Activated naive CD8-positive, alpha-beta T cell treated with anti-CD3 and anti-CD28 coated beads, Interleukin-2, amount 10 ng/mL, durations not matched to agents 7 days and 5 days (primary cell): ENCODE data around the gene AZU1. TPM values are rescaled to one million over a fixed set of nuclear protein-coding genes. Genes with fewer than 3 reads are reported as not detected.

Source experiments
- ATAC-seq: fragments of 150-1000 bp; cut with Tn5 transposase; one replicate; pipeline ENCODE4 v1.10.0; 2021; ENCODE audit warnings: low read depth, moderate library complexity
- POLR2A ChIA-PET: fragments of 350-600 bp; sonication (Branson Sonifier 250); formaldehyde crosslinking; loops from one replicate; lab custom pipeline; 2021; ENCODE audit warnings: antibody characterized with exemption; lab: Charles Lee
- DNase-seq: peaks from one replicate; pipeline ENCODE4 v3.0.0; 2021
- H3K27ac Mint-ChIP-seq: one replicate; pipeline ENCODE4 v1.8.0; 2022; ENCODE audit warnings: mild to moderate bottlenecking, mixed read lengths
- H3K27me3 Mint-ChIP-seq: one replicate; pipeline ENCODE4 v1.8.0; 2022; ENCODE audit warnings: mild to moderate bottlenecking, moderate library complexity, mixed read lengths
- H3K36me3 Mint-ChIP-seq: one replicate; pipeline ENCODE4 v1.8.0; 2021; ENCODE audit warnings: mild to moderate bottlenecking, mixed read lengths
- H3K4me1 Mint-ChIP-seq: one replicate; pipeline ENCODE4 v1.8.0; 2021; ENCODE audit warnings: mixed read lengths
- H3K4me3 Mint-ChIP-seq: one replicate; pipeline ENCODE4 v1.8.0; 2022; ENCODE audit warnings: mild to moderate bottlenecking, moderate library complexity, mixed read lengths
- H3K9me3 Mint-ChIP-seq: one replicate; pipeline ENCODE4 v1.8.0; 2021; ENCODE audit warnings: mixed read lengths
- total RNA-seq, 2 experiments: library from RNA; stranded (reverse); gene quantifications; one replicate each; pipeline ENCODE4 v1.2.3, GENCODE V29; 2021

AZU1 gene
- total RNA-seq, 2 experiments from 2014 or later: 0.25 TPM; not detected in 1

- no peaks in the 10 kb centered on the region for H3K27me3 Mint-ChIP-seq
- no peaks in the 10 kb centered on the region for H3K9me3 Mint-ChIP-seq
- peaks cover 5% of the 10 kb centered on the region for H3K4me1 Mint-ChIP-seq
- no peak overlapping the region for H3K27ac Mint-ChIP-seq
- H3K36me3 Mint-ChIP-seq: no peaks in the 10 kb centered on the region
- no peak overlapping the region for H3K4me3 Mint-ChIP-seq
- no peak for ATAC-seq
- DNase-seq: no peak
- POLR2A ChIA-PET: no interaction called here
Measured at GRCh38 chr19:791567-792305, 35.9 kb upstream of the AZU1 start.

- Mint-ChIP-seq H3K4me3 (no peak overlapping the region), H3K4me1 (peaks cover 6% of the 10 kb centered on the region), H3K9me3 (no peaks in the 10 kb centered on the region), H3K27ac (no peak overlapping the region), H3K36me3 (no peaks in the 10 kb centered on the region), H3K27me3 (no peaks in the 10 kb centered on the region)
- ATAC-seq (no peak), DNase-seq (no peak)
- POLR2A ChIA-PET: no interaction called here
Measured at GRCh38 chr19:792306-792885, 35.2 kb upstream of the AZU1 start.

GRCh38 chr19:793806-794205, 33.8 kb upstream of the AZU1 start:
- Mint-ChIP-seq H3K4me1 (peaks cover 5% of the 10 kb centered on the region), H3K27me3 (no peaks in the 10 kb centered on the region), H3K9me3 (no peaks in the 10 kb centered on the region), H3K36me3 (peaks cover 3% of the 10 kb centered on the region), H3K4me3 (no peak overlapping the region), H3K27ac (no peak overlapping the region)
- POLR2A ChIA-PET: no interaction called here
- ATAC-seq: no peak
- no peak for DNase-seq

GRCh38 chr19:795073-795611, 32.5 kb upstream of the AZU1 start:
- Mint-ChIP-seq H3K4me1 (peaks cover 12% of the 10 kb centered on the region), H3K27me3 (no peaks in the 10 kb centered on the region), H3K4me3 (no peak overlapping the region), H3K9me3 (no peaks in the 10 kb centered on the region), H3K27ac (no peak overlapping the region), H3K36me3 (peaks cover 15% of the 10 kb centered on the region)
- POLR2A ChIA-PET: no interaction called here
- no peak for DNase-seq
- no peak for ATAC-seq

- Mint-ChIP-seq H3K4me1 (peaks cover 18% of the 10 kb centered on the region), H3K36me3 (peaks cover 19% of the 10 kb centered on the region), H3K27ac (no peak overlapping the region), H3K27me3 (no peaks in the 10 kb centered on the region), H3K9me3 (no peaks in the 10 kb centered on the region), H3K4me3 (peak overlapping the region; percentile 90)
- no peak for ATAC-seq
- no peak for DNase-seq
- POLR2A ChIA-PET: interaction anchor here (1.0 to 1.2 kb wide), 2 partner anchors 115 to 473 kb away, joined by 3 read pairs; no protein-coding TSS in a partner anchor
Measured at GRCh38 chr19:795691-796581, 31.7 kb upstream of the AZU1 start.

- Mint-ChIP-seq H3K27ac (peak within 1 kb of the TSS; percentile 89), H3K4me3 (peak within 1 kb of the TSS; percentile 92), H3K36me3 (peaks cover 19% of the 10 kb centered on the region), H3K4me1 (peaks cover 24% of the 10 kb centered on the region), H3K9me3 (no peaks in the 10 kb centered on the region), H3K27me3 (no peaks in the 10 kb centered on the region)
- peak; percentile 81 for ATAC-seq
- peak; percentile 99 for DNase-seq
- POLR2A ChIA-PET: interaction anchor here (0.7 to 1.2 kb wide), 5 partner anchors 116 to 472 kb away, joined by 3 to 5 read pairs (median 3); partner anchors contain the start of gene TPGS1
Measured at GRCh38 chr19:796692-797527, 30.7 kb upstream of the AZU1 start, which contains the start of gene PTBP1. TSS of gene PTBP1 (plus strand) at chr19:797452. CDS start at chr19:797498, 46 bp downstream.

- peaks cover 26% of the 10 kb centered on the region for H3K4me1 Mint-ChIP-seq
- DNase-seq (peak; percentile 98), ATAC-seq (peak; percentile 35)
- peaks cover 22% of the 10 kb centered on the region for H3K36me3 Mint-ChIP-seq
- no peaks in the 10 kb centered on the region for H3K27me3 Mint-ChIP-seq
- POLR2A ChIA-PET: interaction anchor here (0.5 to 1.8 kb wide), 5 partner anchors 9 to 328 kb away, joined by 3 to 5 read pairs (median 3); partner anchors contain the start of genes RNF126 and TPGS1
- H3K27ac Mint-ChIP-seq: peak overlapping the region; percentile 89
- H3K4me3 Mint-ChIP-seq: peak overlapping the region; percentile 92
- no peaks in the 10 kb centered on the region for H3K9me3 Mint-ChIP-seq
Measured at GRCh38 chr19:797528-798414, 29.9 kb upstream of the AZU1 start.

GRCh38 chr19:798415-799075, 29.1 kb upstream of the AZU1 start:
- Mint-ChIP-seq H3K4me1 (peaks cover 27% of the 10 kb centered on the region), H3K9me3 (no peaks in the 10 kb centered on the region), H3K27me3 (no peaks in the 10 kb centered on the region), H3K36me3 (peaks cover 24% of the 10 kb centered on the region), H3K4me3 (peak overlapping the region; percentile 92), H3K27ac (peak overlapping the region; percentile 89)
- ATAC-seq (no peak), DNase-seq (peak; percentile 55)
- POLR2A ChIA-PET: interaction anchor here (0.5 to 1.8 kb wide), 4 partner anchors 9 to 327 kb away, joined by 3 to 5 read pairs (median 3); partner anchors contain the start of gene RNF126

GRCh38 chr19:799076-799881, 28.4 kb upstream of the AZU1 start:
- POLR2A ChIA-PET: interaction anchor here (1.8 kb wide), 1 partner anchor 136 kb away, joined by 5 read pairs; the partner anchor contains the start of gene RNF126
- Mint-ChIP-seq H3K27me3 (no peaks in the 10 kb centered on the region), H3K27ac (peak overlapping the region; percentile 78), H3K4me1 (peaks cover 27% of the 10 kb centered on the region), H3K9me3 (no peaks in the 10 kb centered on the region), H3K4me3 (peak overlapping the region; percentile 92), H3K36me3 (peaks cover 24% of the 10 kb centered on the region)
- DNase-seq (peak; percentile 49), ATAC-seq (no peak)

- ATAC-seq: no peak
- POLR2A ChIA-PET: interaction anchor here (1.3 kb wide), 1 partner anchor 119 kb away, joined by 3 read pairs; no protein-coding TSS in a partner anchor
- Mint-ChIP-seq H3K4me3 (peak overlapping the region; percentile 92), H3K27ac (peak overlapping the region; percentile 69), H3K4me1 (peaks cover 27% of the 10 kb centered on the region), H3K36me3 (peaks cover 26% of the 10 kb centered on the region), H3K27me3 (no peaks in the 10 kb centered on the region), H3K9me3 (no peaks in the 10 kb centered on the region)
- no peak for DNase-seq
Measured at GRCh38 chr19:800360-801029, 27.1 kb upstream of the AZU1 start.
